Endothelial cell of umbilical vein (primary cell): ENCODE data around the gene PPP1R9A.

ENCODE experiments used
- CTCF ChIP-seq, 2 donors: IDR thresholded peaks; 1 replicate in 1 of 2; 2 replicates in 1 of 2; pipeline ENCODE4 v1.5.1; 2011; ENCODE audit warnings: low read length in 2 of 2, mild to moderate bottlenecking in 2 of 2, moderate library complexity in 2 of 2, control low read depth in 1 of 2, inconsistent platforms in 1 of 2, low read depth in 1 of 2; ENCODE audit not compliant: insufficient read depth in 1 of 2; ENCODE audit errors: extremely low read depth in 1 of 2
- EZH2 ChIP-seq: IDR thresholded peaks from 2 replicates; pipeline ENCODE4 v1.6.1; 2012; ENCODE audit warnings: borderline replicate concordance, low read depth, mild to moderate bottlenecking, moderate library complexity, low read length, inconsistent platforms; ENCODE audit not compliant: severe bottlenecking
- JUN ChIP-seq: IDR thresholded peaks from 2 replicates; pipeline ENCODE4 v1.6.1; 2011; ENCODE audit warnings: borderline replicate concordance, low read depth; ENCODE audit not compliant: insufficient read length, insufficient read depth
- MAX ChIP-seq: IDR thresholded peaks from 2 replicates; pipeline ENCODE4 v1.6.1; 2011; ENCODE audit not compliant: insufficient read depth, insufficient read length
- MYC ChIP-seq: IDR thresholded peaks from one replicate; pipeline ENCODE4 v1.6.1; 2011; ENCODE audit warnings: mild to moderate bottlenecking, low read depth, low read length
- POLR2A ChIP-seq: IDR thresholded peaks from 2 replicates; pipeline ENCODE4 v1.6.1; 2012; ENCODE audit warnings: low read depth, mild to moderate bottlenecking, control low read depth, low read length
- POLR2AphosphoS5 ChIP-seq: IDR thresholded peaks from 2 replicates; pipeline ENCODE4 v1.6.1; 2012; ENCODE audit warnings: low read depth, mild to moderate bottlenecking, control low read depth, low read length, moderate library complexity; ENCODE audit not compliant: insufficient read depth

- TF ChIP-seq CTCF (IDR thresholded peaks at IDR 0.05; ENCODE audit: extremely low read depth in 1 of 2, insufficient read depth in 1 of 2, low read depth in 1 of 2, low read length in 2 of 2) (no peak), MAX (no peak), POLR2AphosphoS5 (no peak), POLR2A (no peak), JUN (no peak), EZH2 (no peak), MYC (no peak)
Observed at GRCh38 chr7:95244616-95245015, 337.2 kb downstream of the PPP1R9A start.
